Lower lobe of right lung (tissue), 2 donors: ENCODE results near the gene ARFRP1. TPM values are rescaled to one million over a fixed set of nuclear protein-coding genes. Genes with fewer than 3 reads are reported as not detected.
"Not testable (repeated sequence)": the region's sequence is repeated elsewhere in the genome, so short reads cannot be mapped to it uniquely, and the experiment has no call there.

ENCODE experiments used
- ATAC-seq, 2 donors: fragments of 200-7000 bp; cut with Tn5 transposase; one replicate each; pipeline ENCODE4 v1.9.1; 2020 to 2022; ENCODE audit warnings: mild to moderate bottlenecking in 2 of 2, moderate library complexity in 2 of 2
- DNase-seq: peaks from one replicate; pipeline ENCODE4 v3.0.0-alpha.2; 2020
- H3K27ac ChIP-seq: fragments of 200-600 bp; one replicate; pipeline ENCODE4 v1.8.0; 2022
- H3K27me3 ChIP-seq: fragments of 200-600 bp; one replicate; pipeline ENCODE4 v1.8.0; 2022; ENCODE audit warnings: low read depth
- H3K36me3 ChIP-seq: fragments of 200-600 bp; one replicate; pipeline ENCODE4 v1.8.0; 2022; ENCODE audit warnings: mild to moderate bottlenecking
- H3K4me1 ChIP-seq: fragments of 200-600 bp; one replicate; pipeline ENCODE4 v1.8.0; 2022
- H3K4me3 ChIP-seq: fragments of 200-600 bp; one replicate; pipeline ENCODE4 v1.8.0; 2022; ENCODE audit warnings: mild to moderate bottlenecking
- H3K9me3 ChIP-seq: fragments of 200-600 bp; one replicate; pipeline ENCODE4 v1.8.0; 2022
- CTCF ChIP-seq: fragments of 200-600 bp; IDR thresholded peaks from one replicate; pipeline ENCODE4 v1.8.0; 2022; ENCODE audit warnings: antibody characterized with exemption, mild to moderate bottlenecking
- intact Hi-C: fragments of 100-400 bp; cut with DNase I; formaldehyde crosslinking; loops from one replicate; pipeline ENCODE4 v1.11.0; 2022
- total RNA-seq: library from RNA; stranded (reverse); fragmentation: NEBNext Ultra II Directional; extraction: Animal tissue kit (Norgen Biotek cat#: 25700); gene quantifications from one replicate; pipeline ENCODE4 v1.2.1, GENCODE V29; 2021
- donor health status: DM: no; HTN: yes; CAD: no; lungs with severe emphysema.

Gene ARFRP1
- total RNA-seq, 1 donor from 2014 or later = 44.3 TPM

GRCh38 chr20:63652192-63652980 lies 55.4 kb downstream of the ARFRP1 start:
- no peak for TF ChIP-seq CTCF
- no peak overlapping the region for H3K27ac ChIP-seq
- intact Hi-C loops = no loop called here
- ATAC-seq (peak; percentile 10 to 11), DNase-seq (peak; percentile 48)
- H3K9me3 ChIP-seq = no peaks in the 10 kb centered on the region
- peaks cover 30% of the 10 kb centered on the region for H3K4me1 ChIP-seq
- H3K36me3 ChIP-seq = no peaks in the 10 kb centered on the region
- peak overlapping the region; percentile 66 for H3K4me3 ChIP-seq
- H3K27me3 ChIP-seq = peaks cover 14% of the 10 kb centered on the region

GRCh38 chr20:63651942-63652191 lies 55.9 kb downstream of the ARFRP1 start:
- Histone ChIP-seq H3K4me3 (peak overlapping the region; percentile 66), H3K36me3 (no peaks in the 10 kb centered on the region), H3K27me3 (peaks cover 14% of the 10 kb centered on the region), H3K9me3 (no peaks in the 10 kb centered on the region), H3K27ac (no peak overlapping the region), H3K4me1 (peaks cover 29% of the 10 kb centered on the region)
- DNase-seq = no peak
- TF ChIP-seq CTCF = no peak
- intact Hi-C loops = no loop called here
- ATAC-seq = peak; percentile 5 to 43

- intact Hi-C loops, H3K4me3 ChIP-seq, ATAC-seq, H3K27ac ChIP-seq, H3K9me3 ChIP-seq, H3K36me3 ChIP-seq, DNase-seq: not testable (repeated sequence)
- peaks cover 14% of the 10 kb centered on the region for H3K27me3 ChIP-seq
- peaks cover 29% of the 10 kb centered on the region for H3K4me1 ChIP-seq
Measured at GRCh38 chr20:63650486-63650885, 57.3 kb downstream of the ARFRP1 start.

- ATAC-seq (no peak), DNase-seq (no peak)
- intact Hi-C loops = no loop called here
Measured at GRCh38 chr20:63648895-63649589, 58.7 kb downstream of the ARFRP1 start.

More at GRCh38 chr20:63648895-63649589, 58.7 kb downstream of the ARFRP1 start:
- Histone ChIP-seq H3K27me3 (peaks cover 14% of the 10 kb centered on the region), H3K36me3 (no peaks in the 10 kb centered on the region), H3K4me3 (no peak overlapping the region), H3K9me3 (no peaks in the 10 kb centered on the region), H3K4me1 (peaks cover 23% of the 10 kb centered on the region), H3K27ac (no peak overlapping the region)
- TF ChIP-seq CTCF = no peak

Other genes starting within 250 kb of the ARFRP1 start
- not detected for gene KCNQ2, start 235.3 kb downstream of the ARFRP1 start, total RNA-seq
- 0.77 TPM for gene EEF1A2, start 208.9 kb downstream of the ARFRP1 start, total RNA-seq
- gene PPDPF, start 187.2 kb downstream of the ARFRP1 start, total RNA-seq = 305 TPM
- gene PTK6, start 170.6 kb downstream of the ARFRP1 start, total RNA-seq = 4.2 TPM
- not detected for gene SRMS, start 160.2 kb downstream of the ARFRP1 start, total RNA-seq
- 1.3 TPM for gene FNDC11, start 153.8 kb downstream of the ARFRP1 start, total RNA-seq
- gene HELZ2, start 133.7 kb downstream of the ARFRP1 start, total RNA-seq = 59.6 TPM
- gene GMEB2, start 80.9 kb downstream of the ARFRP1 start, total RNA-seq = 9.7 TPM
- 12.1 TPM for gene STMN3, start 54.6 kb downstream of the ARFRP1 start, total RNA-seq
- gene RTEL1, start 49.7 kb downstream of the ARFRP1 start, total RNA-seq = 23.8 TPM
- gene TNFRSF6B, start 11.3 kb downstream of the ARFRP1 start, total RNA-seq = 5.3 TPM
- 27.2 TPM for gene ZGPAT, start 63 bp upstream of the ARFRP1 start, total RNA-seq
- gene LIME1, start 28.7 kb upstream of the ARFRP1 start, total RNA-seq = 8.7 TPM
- 50.5 TPM for gene SLC2A4RG, start 31.8 kb upstream of the ARFRP1 start, total RNA-seq
- gene ZBTB46, start 123.3 kb upstream of the ARFRP1 start, total RNA-seq = 9.9 TPM
- not detected for gene ABHD16B, start 153.5 kb upstream of the ARFRP1 start, total RNA-seq
- gene TPD52L2, start 157.3 kb upstream of the ARFRP1 start, total RNA-seq = 76.9 TPM
- 54.5 TPM for gene DNAJC5, start 187.2 kb upstream of the ARFRP1 start, total RNA-seq
- gene UCKL1, start 248.4 kb upstream of the ARFRP1 start, total RNA-seq = 31.5 TPM